GM04504 (cell line): ENCODE results near the gene CEMIP2.
"Not testable (repeated sequence)": the region's sequence is repeated elsewhere in the genome, so short reads cannot be mapped to it uniquely, and the experiment has no call there.

Experiments
- DNase-seq: peaks from one replicate; pipeline ENCODE4 v3.0.0-alpha.2; 2012; ENCODE audit warnings: low read depth

Gene CEMIP2

GRCh38 chr9:71710856-71711255 is 57.5 kb downstream of the CEMIP2 start:
- DNase-seq, result no peak

DNA sequence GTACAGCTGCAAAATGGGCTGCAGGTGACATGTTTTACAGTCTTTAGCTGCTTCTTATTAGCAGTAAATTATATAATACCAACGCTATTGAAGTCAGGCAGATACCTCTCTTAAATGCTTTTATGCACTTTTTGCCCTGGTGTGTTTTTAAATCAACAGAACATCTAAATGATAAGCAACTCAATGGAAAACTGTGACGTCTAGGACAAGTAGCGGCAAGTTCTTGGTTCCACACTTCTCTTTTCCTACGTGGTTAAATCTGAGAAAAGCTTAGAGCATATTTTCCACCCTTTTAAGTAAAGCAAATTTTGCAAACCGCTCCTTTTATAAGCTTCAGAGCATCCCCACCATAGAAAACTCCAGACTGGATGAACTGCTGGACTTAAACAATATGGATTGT is 58.1 kb downstream of the CEMIP2 start:
- DNase-seq, result no peak

- no peak for DNase-seq
Measured at GRCh38 chr9:71709384-71709783, 58.9 kb downstream of the CEMIP2 start.

GRCh38 chr9:71706176-71706575 is 62.1 kb downstream of the CEMIP2 start:
- no peak for DNase-seq

DNA sequence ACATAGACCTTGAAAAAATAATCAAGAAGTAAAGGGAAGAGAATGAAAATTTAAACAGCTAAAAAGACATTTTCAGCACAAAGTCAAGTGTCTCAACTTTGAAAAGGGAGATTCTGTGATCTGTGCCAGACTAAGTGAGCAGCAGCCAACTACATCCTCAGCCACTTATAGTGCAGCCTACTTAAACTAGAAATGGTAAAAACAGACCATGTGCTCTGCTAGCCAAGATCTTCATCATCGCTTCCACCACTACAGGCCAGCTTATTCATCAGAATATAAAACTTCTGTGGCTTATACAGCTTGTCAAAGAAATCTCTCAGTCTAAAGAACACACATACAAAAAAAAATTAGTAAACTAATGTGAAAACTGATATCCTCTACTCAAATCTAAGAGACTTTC is 63.5 kb downstream of the CEMIP2 start:
- DNase-seq, result no peak

- DNase-seq, result no peak
Measured at GRCh38 chr9:71703172-71703872, 65.0 kb downstream of the CEMIP2 start.

- DNase-seq, result no peak
Measured at GRCh38 chr9:71697882-71698281, 70.4 kb downstream of the CEMIP2 start.

GRCh38 chr9:71694332-71694731 is 74.0 kb downstream of the CEMIP2 start:
- no peak for DNase-seq

DNA sequence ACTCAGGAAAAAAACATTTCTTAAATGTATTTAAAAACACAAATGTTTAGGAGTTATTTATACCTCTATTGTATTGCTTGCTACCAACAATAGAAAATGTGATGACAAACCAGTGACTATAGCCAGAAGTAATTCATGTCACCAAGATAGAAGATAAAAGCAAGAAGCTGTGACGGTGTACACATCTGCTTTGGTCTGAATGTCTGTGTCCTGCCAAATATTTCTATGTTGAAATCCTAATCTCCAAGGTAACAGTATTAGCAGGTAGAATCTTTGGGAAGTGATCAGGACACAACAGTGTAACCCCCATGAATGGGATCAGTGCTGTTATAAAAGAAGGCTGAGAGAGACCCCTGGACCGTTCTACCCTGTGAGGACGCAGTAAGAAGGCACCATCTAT is 74.7 kb downstream of the CEMIP2 start:
- no peak for DNase-seq

GRCh38 chr9:71692337-71692736 is 76.0 kb downstream of the CEMIP2 start:
- DNase-seq, result no peak

DNA sequence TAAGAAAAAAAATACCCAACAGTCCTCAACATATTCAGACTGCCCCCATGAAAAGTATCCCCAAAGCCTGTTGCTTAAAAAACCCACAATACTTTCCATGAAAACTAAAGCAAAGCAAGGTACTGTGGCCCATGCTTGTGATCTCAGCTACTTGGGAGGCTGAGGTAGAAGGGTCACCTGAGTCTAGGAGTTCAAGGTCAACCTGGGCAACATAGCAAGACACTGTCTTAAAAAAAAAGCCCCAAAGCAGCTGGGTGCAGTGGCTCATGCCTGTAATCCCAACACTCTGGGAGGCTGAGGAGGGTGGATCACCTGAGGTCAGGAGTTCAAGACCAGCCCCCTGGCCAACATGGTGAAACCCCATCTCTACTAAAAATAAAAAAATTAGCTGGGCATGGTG is 76.7 kb downstream of the CEMIP2 start:
- not testable (repeated sequence) for DNase-seq

DNA sequence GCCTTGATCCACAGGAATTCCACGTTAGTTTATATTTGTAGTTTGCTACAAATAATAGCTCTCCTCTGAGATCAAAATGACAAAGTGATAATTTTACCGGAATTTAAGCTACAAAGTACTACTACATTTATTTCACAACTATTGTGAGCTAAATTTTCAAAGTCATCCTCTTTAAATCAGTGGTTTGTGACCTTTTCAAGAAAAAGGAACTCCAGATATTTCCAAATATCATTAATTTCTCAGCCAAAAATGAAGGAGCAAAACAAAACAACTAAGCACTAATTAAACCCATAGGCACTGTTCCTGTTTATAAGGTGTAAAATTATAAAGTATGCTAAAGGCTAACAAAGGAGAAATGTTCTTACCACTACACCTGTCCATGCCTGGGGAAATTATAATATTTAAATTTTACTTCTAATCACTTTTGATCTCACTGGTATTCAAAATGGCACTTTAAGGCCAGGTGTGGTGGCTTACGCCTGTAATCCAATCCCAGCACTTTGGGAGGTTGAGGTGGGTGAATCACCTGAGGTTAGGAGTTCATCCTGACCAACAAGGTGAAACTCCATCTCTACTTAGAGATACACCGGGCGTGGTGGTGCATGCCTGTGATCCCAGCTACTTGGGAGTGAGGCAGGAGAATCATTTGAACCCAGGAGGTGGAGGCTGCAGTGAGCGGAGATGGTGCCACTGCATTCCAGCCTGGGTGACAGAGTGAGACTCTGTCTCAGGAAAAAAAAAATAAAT is 77.5 kb downstream of the CEMIP2 start:
- no peak for DNase-seq

DNA sequence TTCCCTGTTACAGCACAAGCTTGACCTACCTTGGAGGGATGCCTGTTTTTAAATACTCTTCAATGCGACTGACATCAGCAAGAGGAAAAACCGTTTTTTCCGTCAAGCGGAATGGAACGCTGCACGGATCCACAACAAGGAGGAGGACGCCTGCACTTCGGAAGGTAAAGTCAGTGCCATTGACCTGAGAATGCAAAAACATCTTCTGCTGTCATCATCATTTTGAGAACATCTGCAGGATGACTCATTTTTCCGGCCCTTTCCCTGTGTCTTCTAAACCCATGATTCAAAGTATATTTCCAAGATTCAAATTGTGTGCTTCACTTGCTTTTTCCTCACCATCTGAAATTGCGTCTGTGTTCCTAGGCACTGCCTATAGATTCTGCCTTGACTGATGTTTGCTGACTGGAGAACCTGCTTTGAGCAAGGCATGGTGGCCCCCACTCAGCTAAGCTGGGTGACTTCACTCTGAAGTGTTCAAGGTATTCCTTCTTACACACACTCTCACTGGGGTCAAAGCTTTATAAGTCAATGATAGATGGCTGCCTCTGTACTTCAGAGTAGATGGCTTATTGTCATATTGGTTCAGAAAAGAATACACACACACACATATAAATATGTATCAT is 78.1 kb downstream of the CEMIP2 start:
- DNase-seq, result no peak

DNA sequence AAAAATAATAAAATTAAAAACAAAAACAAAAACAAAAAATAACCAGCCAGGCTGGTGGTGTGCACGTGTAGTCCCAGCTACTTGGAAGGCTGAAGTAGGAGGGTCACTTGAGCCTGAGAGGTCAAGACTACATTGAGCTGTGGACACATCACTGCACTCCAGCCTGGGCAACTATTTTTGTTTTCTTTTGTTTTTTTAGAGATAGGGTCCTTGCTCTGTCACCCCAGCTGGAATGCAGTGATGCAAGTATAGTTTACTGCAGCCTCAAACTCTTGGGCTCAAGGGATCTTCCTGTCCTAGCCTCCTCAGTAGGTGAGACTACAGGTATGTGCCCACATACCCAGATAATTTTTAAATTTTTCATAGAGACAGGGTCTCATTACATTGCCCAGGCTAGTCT is 80.6 kb downstream of the CEMIP2 start:
- no peak for DNase-seq

GRCh38 chr9:71685988-71686387 is 82.3 kb downstream of the CEMIP2 start:
- no peak for DNase-seq

DNA sequence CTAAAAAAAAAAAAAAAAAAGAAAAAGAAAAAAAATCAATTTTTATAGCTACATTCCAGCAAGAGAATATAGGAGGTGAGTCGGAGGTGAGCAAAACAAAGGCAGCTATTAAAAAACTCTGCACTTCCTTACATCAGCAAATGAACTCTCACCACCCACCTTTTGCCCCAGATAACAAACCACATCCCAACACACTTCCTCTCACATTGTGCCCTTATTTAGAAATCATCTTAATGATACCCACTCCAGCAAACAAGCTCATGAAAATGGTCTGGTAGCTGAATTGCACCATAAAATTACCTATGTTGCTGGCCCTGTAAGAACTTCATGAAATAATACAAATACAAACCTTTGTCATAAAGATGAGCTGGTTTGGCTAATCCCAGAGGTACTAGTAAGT is 82.9 kb downstream of the CEMIP2 start:
- DNase-seq, result no peak

GRCh38 chr9:71684566-71684965 is 83.7 kb downstream of the CEMIP2 start:
- DNase-seq, result no peak

- no peak for DNase-seq
Measured at GRCh38 chr9:71683598-71684235, 84.6 kb downstream of the CEMIP2 start.

GRCh38 chr9:71681708-71682272 is 86.5 kb downstream of the CEMIP2 start:
- DNase-seq, result no peak

DNA sequence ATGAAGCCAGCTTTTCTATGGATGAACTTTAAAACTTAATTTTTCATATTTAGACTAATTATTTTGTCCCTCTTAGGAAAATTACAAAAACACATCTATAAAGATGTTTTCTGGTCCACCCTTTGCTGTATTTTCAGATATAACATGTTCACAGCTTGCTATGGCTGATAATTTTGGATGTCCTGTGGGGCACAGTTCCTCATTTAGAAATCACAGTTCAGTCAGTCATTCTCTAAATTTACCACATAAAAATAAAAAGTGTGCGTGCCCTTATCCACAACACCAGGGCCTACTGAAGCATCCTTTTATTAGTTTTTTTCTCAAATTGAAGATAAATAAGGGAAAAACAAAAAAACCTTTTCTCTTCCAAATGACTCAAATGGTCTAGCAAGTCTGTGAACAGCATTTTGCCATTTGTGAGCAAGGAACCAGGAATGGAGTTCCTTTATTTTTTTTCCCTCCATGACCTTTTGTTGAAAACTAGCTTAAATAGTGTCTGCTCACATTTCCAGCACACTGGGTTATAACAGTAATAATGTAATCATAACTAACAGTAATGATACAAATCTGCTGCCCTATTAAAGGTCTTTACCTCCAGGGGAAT is 87.1 kb downstream of the CEMIP2 start:
- no peak for DNase-seq

- no peak for DNase-seq
Measured at GRCh38 chr9:71680189-71680980, 87.9 kb downstream of the CEMIP2 start.
